Measurements from ENCODE around the gene BCL11A. TPM values are rescaled to one million over a fixed set of nuclear protein-coding genes. Genes with fewer than 3 reads are reported as not detected.

Gene BCL11A
- total and polyA plus RNA-seq, 5 donors from 2014 or later: 0.17 to 2.0 (median 0.30) TPM; not detected in 1

DNA sequence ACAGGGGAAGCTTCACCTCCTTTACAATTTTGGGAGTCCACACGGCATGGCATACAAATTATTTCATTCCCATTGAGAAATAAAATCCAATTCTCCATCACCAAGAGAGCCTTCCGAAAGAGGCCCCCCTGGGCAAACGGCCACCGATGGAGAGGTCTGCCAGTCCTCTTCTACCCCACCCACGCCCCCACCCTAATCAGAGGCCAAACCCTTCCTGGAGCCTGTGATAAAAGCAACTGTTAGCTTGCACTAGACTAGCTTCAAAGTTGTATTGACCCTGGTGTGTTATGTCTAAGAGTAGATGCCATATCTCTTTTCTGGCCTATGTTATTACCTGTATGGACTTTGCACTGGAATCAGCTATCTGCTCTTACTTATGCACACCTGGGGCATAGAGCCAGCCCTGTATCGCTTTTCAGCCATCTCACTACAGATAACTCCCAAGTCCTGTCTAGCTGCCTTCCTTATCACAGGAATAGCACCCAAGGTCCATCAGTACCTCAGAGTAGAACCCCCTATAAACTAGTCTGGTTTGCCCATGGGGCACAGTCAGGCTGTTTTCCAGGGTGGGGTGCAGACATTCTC is 58.3 kb downstream of the BCL11A start:
- Histone ChIP-seq H3K27ac (ENCODE audit: insufficient read depth, low read length, poor library complexity, severe bottlenecking) (no peak overlapping the region), H3K36me3 (ENCODE audit: control insufficient read depth, insufficient read depth, low read length) (no peaks in the 10 kb centered on the region), H3K4me3 (ENCODE audit: low read depth, low read length) (no peak overlapping the region), H3K27me3 (ENCODE audit: control insufficient read depth, insufficient read depth, low read length) (no peaks in the 10 kb centered on the region), H3K9me3 (ENCODE audit: control insufficient read depth in 2 of 2, low read length in 2 of 2) (no peaks in the 10 kb centered on the region), H3K4me1 (ENCODE audit: control insufficient read depth, insufficient read depth, low read length, poor library complexity, severe bottlenecking) (no peaks in the 10 kb centered on the region)
- Mint-ChIP-seq H3K36me3 (no peaks in the 10 kb centered on the region), H3K4me3 (no peak overlapping the region), H3K27ac (no peak overlapping the region), H3K27me3 (no peaks in the 10 kb centered on the region), H3K4me1 (no peaks in the 10 kb centered on the region), H3K9me3 (no peaks in the 10 kb centered on the region)
- no peak for DNase-seq
- ATAC-seq (ENCODE audit: low read depth in 2 of 2): no peak

DNA sequence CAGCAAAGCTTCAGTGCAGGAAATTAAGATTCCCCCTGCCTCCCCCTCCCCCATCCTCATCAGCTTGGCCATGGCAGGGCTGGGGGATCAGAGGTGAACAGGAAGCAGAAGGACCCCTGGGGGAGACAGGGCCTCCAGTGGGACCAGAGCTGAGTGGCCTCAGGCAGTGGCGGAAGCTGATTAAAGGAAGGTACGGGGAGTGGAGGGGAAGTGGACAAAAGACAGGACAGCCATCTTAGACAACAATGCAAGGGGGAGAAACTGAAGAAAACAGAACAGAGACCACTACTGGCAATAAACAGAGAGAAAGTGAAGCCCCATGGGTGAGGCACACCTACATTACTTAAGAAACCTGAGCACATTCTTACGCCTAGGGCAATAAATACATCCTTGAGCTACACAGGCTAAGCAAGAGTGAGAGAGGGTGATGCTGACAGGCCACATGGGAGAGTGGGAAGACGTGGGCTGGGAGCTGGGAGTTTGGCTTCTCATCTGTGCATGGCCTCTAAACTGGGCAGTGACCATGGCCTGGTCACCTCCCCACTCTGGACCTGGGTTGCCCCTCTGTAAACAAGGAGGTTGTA is 59.6 kb downstream of the BCL11A start:
- no peaks in the 10 kb centered on the region for H3K4me1 ChIP-seq (ENCODE audit: control insufficient read depth, insufficient read depth, low read length, poor library complexity, severe bottlenecking)
- ATAC-seq (ENCODE audit: low read depth in 2 of 2) (no peak), DNase-seq (no peak)
- no peaks in the 10 kb centered on the region for H3K36me3 Mint-ChIP-seq
- no peaks in the 10 kb centered on the region for H3K27me3 Mint-ChIP-seq
- no peak overlapping the region for H3K4me3 ChIP-seq (ENCODE audit: low read depth, low read length)
- no peaks in the 10 kb centered on the region for H3K4me1 Mint-ChIP-seq
- H3K9me3 ChIP-seq (ENCODE audit: control insufficient read depth in 2 of 2, low read length in 2 of 2): no peaks in the 10 kb centered on the region
- peak overlapping the region in 1 of 3 donors; percentile 22 for H3K27ac Mint-ChIP-seq
- no peaks in the 10 kb centered on the region for H3K36me3 ChIP-seq (ENCODE audit: control insufficient read depth, insufficient read depth, low read length)
- no peak overlapping the region for H3K27ac ChIP-seq (ENCODE audit: insufficient read depth, low read length, poor library complexity, severe bottlenecking)
- no peaks in the 10 kb centered on the region for H3K27me3 ChIP-seq (ENCODE audit: control insufficient read depth, insufficient read depth, low read length)
- no peak overlapping the region for H3K4me3 Mint-ChIP-seq
- no peaks in the 10 kb centered on the region for H3K9me3 Mint-ChIP-seq

DNA sequence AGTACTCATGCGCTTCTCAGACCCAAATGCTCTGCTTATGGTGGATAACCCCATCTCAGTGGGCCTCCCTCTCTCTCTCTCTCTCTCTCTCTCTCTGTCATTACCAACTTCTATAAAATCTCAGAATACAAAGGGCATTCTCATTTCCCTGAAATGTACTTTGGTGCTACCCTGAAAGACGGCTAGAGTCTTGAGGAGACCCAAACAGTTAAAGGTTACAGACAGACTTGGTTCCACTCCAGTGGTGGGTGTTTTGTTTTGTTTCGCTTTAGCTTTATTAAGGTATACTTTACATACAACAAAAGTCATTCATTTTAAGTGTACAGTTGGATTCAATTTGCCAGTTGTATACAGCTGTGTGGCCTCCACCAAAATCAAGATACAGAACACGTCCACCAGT is 60.9 kb downstream of the BCL11A start:
- Mint-ChIP-seq H3K9me3 (no peaks in the 10 kb centered on the region), H3K4me1 (no peaks in the 10 kb centered on the region), H3K36me3 (no peaks in the 10 kb centered on the region), H3K27ac (peak overlapping the region in 1 of 3 donors; percentile 95), H3K4me3 (no peak overlapping the region), H3K27me3 (no peaks in the 10 kb centered on the region)
- H3K4me3 ChIP-seq (ENCODE audit: low read depth, low read length): no peak overlapping the region
- no peaks in the 10 kb centered on the region for H3K9me3 ChIP-seq (ENCODE audit: control insufficient read depth in 2 of 2, low read length in 2 of 2)
- no peak overlapping the region for H3K27ac ChIP-seq (ENCODE audit: insufficient read depth, low read length, poor library complexity, severe bottlenecking)
- H3K4me1 ChIP-seq (ENCODE audit: control insufficient read depth, insufficient read depth, low read length, poor library complexity, severe bottlenecking): no peaks in the 10 kb centered on the region
- DNase-seq (no peak), ATAC-seq (ENCODE audit: low read depth in 2 of 2) (peak; percentile 31 to 34)
- no peaks in the 10 kb centered on the region for H3K36me3 ChIP-seq (ENCODE audit: control insufficient read depth, insufficient read depth, low read length)
- no peaks in the 10 kb centered on the region for H3K27me3 ChIP-seq (ENCODE audit: control insufficient read depth, insufficient read depth, low read length)

DNA sequence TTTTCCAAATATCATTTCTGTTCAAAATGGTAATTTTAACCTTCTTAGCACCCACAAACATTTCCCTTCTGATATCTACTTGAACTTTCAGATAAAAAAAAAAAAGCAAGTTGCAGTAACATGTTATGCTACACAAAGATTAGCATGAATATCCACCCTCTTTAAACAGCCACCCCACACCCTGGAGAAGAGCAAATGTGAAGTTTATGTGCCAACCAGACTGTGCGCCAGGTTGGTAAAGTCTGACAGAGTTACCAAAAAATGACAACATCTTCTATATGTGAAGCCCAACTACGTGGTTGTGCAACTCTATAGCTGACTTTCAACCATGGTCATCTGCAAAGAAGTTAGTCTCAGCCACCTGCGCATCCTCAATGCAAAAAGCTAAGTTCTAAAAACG is 62.6 kb downstream of the BCL11A start:
- Histone ChIP-seq H3K4me3 (ENCODE audit: low read depth, low read length) (no peak overlapping the region), H3K36me3 (ENCODE audit: control insufficient read depth, insufficient read depth, low read length) (no peaks in the 10 kb centered on the region), H3K27me3 (ENCODE audit: control insufficient read depth, insufficient read depth, low read length) (no peaks in the 10 kb centered on the region), H3K4me1 (ENCODE audit: control insufficient read depth, insufficient read depth, low read length, poor library complexity, severe bottlenecking) (no peaks in the 10 kb centered on the region), H3K27ac (ENCODE audit: insufficient read depth, low read length, poor library complexity, severe bottlenecking) (no peak overlapping the region), H3K9me3 (ENCODE audit: control insufficient read depth in 2 of 2, low read length in 2 of 2) (no peaks in the 10 kb centered on the region)
- Mint-ChIP-seq H3K36me3 (no peaks in the 10 kb centered on the region), H3K27me3 (no peaks in the 10 kb centered on the region), H3K4me1 (no peaks in the 10 kb centered on the region), H3K27ac (no peak overlapping the region), H3K4me3 (no peak overlapping the region), H3K9me3 (no peaks in the 10 kb centered on the region)
- no peak for ATAC-seq (ENCODE audit: low read depth in 2 of 2)
- DNase-seq: no peak

DNA sequence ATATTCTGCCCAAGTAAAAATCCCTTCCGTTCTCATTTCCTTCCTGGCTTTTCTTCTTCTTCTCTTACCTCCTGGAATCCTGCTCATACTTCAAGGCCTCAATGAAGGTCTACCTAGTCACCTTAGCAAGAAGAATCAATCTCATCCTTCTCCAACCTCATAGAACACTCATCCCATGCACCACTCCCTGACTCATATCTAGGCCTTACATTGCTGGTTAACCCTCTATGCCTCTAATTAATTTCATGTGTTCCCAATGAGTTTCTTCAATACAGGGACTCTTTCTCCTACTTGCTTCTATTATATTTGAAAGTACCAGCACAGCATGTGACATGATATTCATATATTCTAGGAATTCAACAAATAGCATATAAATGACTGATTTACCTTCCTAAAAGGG is 63.0 kb downstream of the BCL11A start:
- Mint-ChIP-seq H3K27me3 (no peaks in the 10 kb centered on the region), H3K4me1 (no peaks in the 10 kb centered on the region), H3K36me3 (no peaks in the 10 kb centered on the region), H3K4me3 (no peak overlapping the region), H3K27ac (no peak overlapping the region), H3K9me3 (no peaks in the 10 kb centered on the region)
- no peaks in the 10 kb centered on the region for H3K4me1 ChIP-seq (ENCODE audit: control insufficient read depth, insufficient read depth, low read length, poor library complexity, severe bottlenecking)
- no peaks in the 10 kb centered on the region for H3K27me3 ChIP-seq (ENCODE audit: control insufficient read depth, insufficient read depth, low read length)
- DNase-seq (no peak), ATAC-seq (ENCODE audit: low read depth in 2 of 2) (no peak)
- no peak overlapping the region for H3K27ac ChIP-seq (ENCODE audit: insufficient read depth, low read length, poor library complexity, severe bottlenecking)
- no peaks in the 10 kb centered on the region for H3K36me3 ChIP-seq (ENCODE audit: control insufficient read depth, insufficient read depth, low read length)
- no peaks in the 10 kb centered on the region for H3K9me3 ChIP-seq (ENCODE audit: control insufficient read depth in 2 of 2, low read length in 2 of 2)
- no peak overlapping the region for H3K4me3 ChIP-seq (ENCODE audit: low read depth, low read length)

DNA sequence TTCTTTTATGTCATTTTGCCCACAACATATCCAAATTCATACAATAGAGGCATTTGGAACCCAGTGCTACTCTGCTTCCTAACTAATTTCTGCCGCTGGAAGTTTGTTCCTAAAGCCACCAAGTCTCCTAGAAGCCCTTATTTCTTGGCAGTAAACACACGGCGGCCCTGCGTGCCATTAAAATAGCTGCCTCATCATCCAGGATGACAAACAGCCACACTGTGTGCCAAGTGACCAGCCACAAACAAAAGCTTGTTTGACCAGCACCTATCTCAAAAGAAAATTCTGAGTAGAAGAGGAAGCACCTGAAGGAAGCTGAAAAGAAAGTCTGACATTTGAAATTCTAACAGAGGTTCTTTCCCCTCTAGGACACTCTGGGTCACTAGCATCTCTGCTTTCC is 64.2 kb downstream of the BCL11A start:
- no peak overlapping the region for H3K27ac ChIP-seq (ENCODE audit: insufficient read depth, low read length, poor library complexity, severe bottlenecking)
- H3K36me3 Mint-ChIP-seq: no peaks in the 10 kb centered on the region
- H3K4me1 Mint-ChIP-seq: peaks cover 0 to under 1% (median 0%) of the 10 kb centered on the region in 4 donors

DNA sequence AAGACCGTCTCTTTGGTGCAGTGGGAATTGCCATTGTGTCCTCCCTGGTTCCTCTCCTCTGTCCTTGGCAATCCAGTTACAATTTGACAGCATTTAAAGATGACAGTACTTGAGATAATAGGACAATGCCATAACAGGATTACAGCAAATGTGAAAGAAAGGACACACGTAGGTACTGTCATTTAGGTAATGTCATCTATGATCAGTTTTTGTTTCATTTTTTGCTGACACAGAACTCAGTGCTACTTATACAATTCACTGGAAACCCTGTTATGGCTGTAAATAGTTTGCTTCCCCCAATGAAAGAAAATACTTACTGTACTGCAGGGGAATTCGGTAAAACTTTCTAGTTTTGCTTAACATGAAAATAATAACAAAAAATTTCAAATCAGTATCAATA is 65.2 kb downstream of the BCL11A start:
- Histone ChIP-seq H3K9me3 (ENCODE audit: control insufficient read depth in 2 of 2, low read length in 2 of 2) (no peaks in the 10 kb centered on the region), H3K4me3 (ENCODE audit: low read depth, low read length) (no peak overlapping the region), H3K36me3 (ENCODE audit: control insufficient read depth, insufficient read depth, low read length) (no peaks in the 10 kb centered on the region), H3K4me1 (ENCODE audit: control insufficient read depth, insufficient read depth, low read length, poor library complexity, severe bottlenecking) (no peaks in the 10 kb centered on the region), H3K27me3 (ENCODE audit: control insufficient read depth, insufficient read depth, low read length) (no peaks in the 10 kb centered on the region), H3K27ac (ENCODE audit: insufficient read depth, low read length, poor library complexity, severe bottlenecking) (no peak overlapping the region)
- Mint-ChIP-seq H3K36me3 (no peaks in the 10 kb centered on the region), H3K4me3 (no peak overlapping the region), H3K27ac (no peak overlapping the region), H3K9me3 (no peaks in the 10 kb centered on the region), H3K4me1 (peaks cover 0 to 2% (median 0%) of the 10 kb centered on the region in 4 donors), H3K27me3 (no peaks in the 10 kb centered on the region)
- ATAC-seq (ENCODE audit: low read depth in 2 of 2) (no peak), DNase-seq (no peak)

More for the DNA sequence above, 64.2 kb downstream of the BCL11A start:
- DNase-seq: no peak
- H3K27me3 ChIP-seq (ENCODE audit: control insufficient read depth, insufficient read depth, low read length): no peaks in the 10 kb centered on the region
- no peaks in the 10 kb centered on the region for H3K4me1 ChIP-seq (ENCODE audit: control insufficient read depth, insufficient read depth, low read length, poor library complexity, severe bottlenecking)
- H3K27me3 Mint-ChIP-seq: no peaks in the 10 kb centered on the region
- H3K4me3 Mint-ChIP-seq: no peak overlapping the region
- no peak overlapping the region for H3K4me3 ChIP-seq (ENCODE audit: low read depth, low read length)
- H3K9me3 ChIP-seq (ENCODE audit: control insufficient read depth in 2 of 2, low read length in 2 of 2): no peaks in the 10 kb centered on the region
- no peak overlapping the region for H3K27ac Mint-ChIP-seq
- no peak for ATAC-seq (ENCODE audit: low read depth in 2 of 2)
- no peaks in the 10 kb centered on the region for H3K36me3 ChIP-seq (ENCODE audit: control insufficient read depth, insufficient read depth, low read length)
- H3K9me3 Mint-ChIP-seq: no peaks in the 10 kb centered on the region

DNA sequence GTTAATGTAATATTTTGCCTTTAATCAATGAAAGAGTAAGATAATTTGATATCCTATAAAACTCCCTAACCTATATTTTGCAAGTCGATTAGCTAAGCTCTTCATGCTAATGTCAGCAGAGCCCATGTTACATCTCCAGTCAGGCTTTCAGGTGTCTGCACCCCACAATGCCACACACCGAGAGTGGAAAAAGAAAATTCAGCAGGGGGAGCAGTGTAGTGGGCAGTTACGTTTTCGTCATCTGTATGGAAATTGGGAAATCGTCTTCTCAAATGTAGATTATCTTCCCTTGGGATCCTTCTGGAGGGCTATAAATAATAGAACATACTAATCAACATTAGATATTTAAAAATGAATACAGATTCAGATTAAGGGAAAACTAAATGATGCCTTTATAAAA is 66.3 kb downstream of the BCL11A start:
- H3K9me3 ChIP-seq (ENCODE audit: control insufficient read depth in 2 of 2, low read length in 2 of 2): no peaks in the 10 kb centered on the region
- no peaks in the 10 kb centered on the region for H3K36me3 ChIP-seq (ENCODE audit: control insufficient read depth, insufficient read depth, low read length)
- H3K4me3 Mint-ChIP-seq: no peak overlapping the region
- H3K4me3 ChIP-seq (ENCODE audit: low read depth, low read length): no peak overlapping the region
- H3K36me3 Mint-ChIP-seq: no peaks in the 10 kb centered on the region
- H3K4me1 ChIP-seq (ENCODE audit: control insufficient read depth, insufficient read depth, low read length, poor library complexity, severe bottlenecking): no peaks in the 10 kb centered on the region
- H3K9me3 Mint-ChIP-seq: no peaks in the 10 kb centered on the region
- peaks cover 0 to 2% (median 0%) of the 10 kb centered on the region in 4 donors for H3K4me1 Mint-ChIP-seq
- H3K27me3 Mint-ChIP-seq: peaks cover 4% of the 10 kb centered on the region
- peaks cover 5% of the 10 kb centered on the region for H3K27me3 ChIP-seq (ENCODE audit: control insufficient read depth, insufficient read depth, low read length)
- no peak overlapping the region for H3K27ac ChIP-seq (ENCODE audit: insufficient read depth, low read length, poor library complexity, severe bottlenecking)
- no peak for DNase-seq
- no peak overlapping the region for H3K27ac Mint-ChIP-seq
- ATAC-seq (ENCODE audit: low read depth in 2 of 2): no peak

Data from CD4-positive, CD25-positive, alpha-beta regulatory T cell (primary cell).